HG03135 (cell line): ENCODE results near the gene CDC25B.
A peak's percentile ranks its signal among the peaks of the same experiment; 100 is the strongest.

Experiments
- ATAC-seq: cut with Tn5 transposase; IDR thresholded peaks from one replicate; pipeline ENCODE4 v1.9.1; 2021; ENCODE audit warnings: mild to moderate bottlenecking, moderate library complexity; ENCODE audit not compliant: unreplicated experiment

Gene CDC25B

DNA sequence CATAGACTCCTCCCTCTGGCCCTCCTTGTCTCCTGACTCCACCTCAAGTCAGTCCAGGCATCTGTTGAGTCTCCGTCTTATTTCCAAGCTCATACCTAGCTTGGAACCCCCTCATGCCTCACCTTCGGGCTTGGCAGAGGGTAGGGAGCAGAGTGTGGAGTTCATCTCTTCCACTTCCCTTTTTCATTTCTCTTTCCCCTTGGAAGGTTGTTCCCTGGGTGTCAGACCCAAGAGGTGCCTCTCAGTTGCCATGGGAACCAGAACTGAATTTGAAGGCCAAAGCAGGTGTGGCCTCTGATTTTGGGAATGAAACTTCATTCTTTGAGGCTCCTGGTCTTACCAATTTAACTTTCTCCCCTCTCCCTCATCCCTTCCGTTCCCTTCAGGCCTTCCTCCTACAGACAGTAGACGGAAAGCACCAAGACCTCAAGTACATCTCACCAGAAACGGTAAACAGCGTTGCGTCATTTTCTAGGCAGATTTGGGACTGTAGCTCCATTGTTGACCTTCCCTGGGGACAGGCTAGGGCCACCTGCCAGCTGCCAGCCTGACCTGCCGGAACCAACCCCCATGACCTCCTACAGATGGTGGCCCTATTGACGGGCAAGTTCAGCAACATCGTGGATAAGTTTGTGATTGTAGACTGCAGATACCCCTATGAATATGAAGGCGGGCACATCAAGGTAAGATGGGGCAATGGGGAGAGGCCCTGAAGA, 6.6 kb downstream of the CDC25B start:
- no peak for ATAC-seq

- no peak for ATAC-seq
Measured at GRCh38 chr20:3803289-3803688, 7.2 kb downstream of the CDC25B start.

GRCh38 chr20:3803854-3804253, 7.7 kb downstream of the CDC25B start:
- ATAC-seq = no peak

GRCh38 chr20:3804254-3804751, 8.2 kb downstream of the CDC25B start:
- no peak for ATAC-seq

DNA sequence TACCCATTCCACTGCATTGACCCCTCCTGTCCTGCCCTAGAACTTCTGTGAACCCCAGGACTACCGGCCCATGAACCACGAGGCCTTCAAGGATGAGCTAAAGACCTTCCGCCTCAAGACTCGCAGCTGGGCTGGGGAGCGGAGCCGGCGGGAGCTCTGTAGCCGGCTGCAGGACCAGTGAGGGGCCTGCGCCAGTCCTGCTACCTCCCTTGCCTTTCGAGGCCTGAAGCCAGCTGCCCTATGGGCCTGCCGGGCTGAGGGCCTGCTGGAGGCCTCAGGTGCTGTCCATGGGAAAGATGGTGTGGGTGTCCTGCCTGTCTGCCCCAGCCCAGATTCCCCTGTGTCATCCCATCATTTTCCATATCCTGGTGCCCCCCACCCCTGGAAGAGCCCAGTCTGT, 8.7 kb downstream of the CDC25B start:
- no peak for ATAC-seq

DNA sequence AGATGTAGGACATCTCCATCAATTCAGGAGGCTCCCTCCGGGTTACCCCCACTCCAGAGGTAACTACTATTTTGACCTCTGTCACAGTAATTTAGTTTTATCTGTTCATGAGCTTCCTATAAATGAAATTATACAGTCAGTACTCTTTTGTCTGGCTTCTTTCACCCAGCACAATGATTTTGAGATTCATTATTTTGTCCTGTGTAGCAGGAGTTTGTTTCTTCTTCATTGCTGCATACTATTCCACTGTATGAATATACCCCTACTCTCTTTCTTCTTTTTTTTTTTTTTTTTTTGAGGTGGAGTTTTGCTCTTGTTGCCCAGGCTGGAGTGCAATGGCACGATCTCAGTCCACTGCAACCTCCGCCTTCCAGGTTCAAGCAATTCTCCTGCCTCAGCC, 12.4 kb downstream of the CDC25B start:
- no peak for ATAC-seq

GRCh38 chr20:3811467-3812258, 15.6 kb downstream of the CDC25B start:
- no peak for ATAC-seq

- ATAC-seq = no peak
Measured at GRCh38 chr20:3812259-3812681, 16.2 kb downstream of the CDC25B start.

DNA sequence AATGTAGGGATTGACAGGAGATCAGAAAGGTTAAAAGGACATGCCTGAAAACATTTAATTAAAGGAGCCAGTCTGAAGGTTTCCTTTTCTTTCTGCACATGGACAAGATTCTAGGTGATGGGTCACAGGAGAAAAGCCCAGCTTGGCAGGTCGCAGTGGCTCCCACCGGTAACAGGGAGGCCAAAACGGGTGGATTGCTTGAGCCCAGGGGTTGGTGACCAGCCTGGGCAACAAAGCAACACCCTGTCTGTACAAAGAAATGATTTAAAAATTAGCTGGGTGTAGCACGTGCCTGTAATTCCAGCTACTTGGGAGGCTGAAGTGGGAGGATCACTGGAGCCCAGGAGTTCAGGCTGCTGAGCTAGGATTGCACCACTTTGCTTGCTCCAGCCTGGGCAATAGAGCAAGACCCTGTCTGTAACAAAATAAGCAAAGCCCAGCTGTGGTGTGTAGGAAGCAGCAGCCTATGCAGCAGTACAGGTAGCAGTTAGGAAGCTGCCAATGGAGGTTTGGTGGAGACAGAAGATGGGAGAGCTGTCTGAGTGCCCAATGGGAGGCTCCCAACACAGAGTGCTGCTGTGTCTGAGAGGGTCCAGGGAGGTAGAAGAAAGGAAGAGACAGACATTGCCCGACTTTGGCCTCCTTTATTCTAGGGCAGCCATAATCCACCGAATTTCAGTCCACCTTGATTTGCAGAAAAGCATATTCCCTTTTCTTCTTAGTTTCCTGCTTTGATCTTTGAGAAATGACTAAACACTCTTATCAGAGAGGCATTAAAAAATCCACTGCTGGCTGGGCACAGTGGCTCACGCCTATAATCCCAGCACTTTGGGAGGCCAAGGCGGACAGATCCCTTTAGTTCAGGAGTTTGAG, 17.1 kb downstream of the CDC25B start:
- no peak for ATAC-seq

DNA sequence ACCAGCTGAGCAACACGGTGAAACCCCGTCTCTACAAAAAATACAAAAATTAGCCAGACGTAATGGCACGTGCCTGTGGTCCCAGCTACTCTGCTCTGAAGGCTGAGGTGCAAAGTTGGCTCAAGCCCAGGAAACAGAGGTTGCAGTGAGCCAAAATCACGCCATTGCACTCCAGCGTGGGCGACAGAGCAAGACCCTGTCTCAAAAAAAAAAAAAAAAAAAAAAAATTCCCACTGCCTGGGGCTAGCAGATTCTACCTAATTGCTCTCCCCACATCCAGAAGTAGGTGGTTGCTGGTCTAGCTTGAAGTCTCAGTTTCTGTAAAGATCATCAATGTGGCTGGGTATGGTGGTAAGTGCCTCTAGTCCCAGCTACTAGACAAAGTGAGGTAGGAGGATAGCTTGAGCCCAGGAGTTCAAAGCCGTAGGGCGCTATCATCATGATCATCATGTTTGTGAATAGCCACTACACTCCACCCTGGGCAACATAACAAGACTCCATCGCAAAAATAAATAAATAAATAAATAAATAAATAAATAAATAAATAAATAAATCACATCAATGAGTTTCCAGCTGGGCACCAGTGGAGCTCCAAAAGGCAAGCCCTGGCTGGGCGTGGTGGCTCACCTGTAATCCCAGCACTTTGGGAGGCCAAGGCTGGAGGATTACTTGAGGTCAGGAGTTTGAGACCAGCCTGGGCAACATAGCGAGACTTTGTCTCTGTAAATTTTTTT, 17.9 kb downstream of the CDC25B start:
- ATAC-seq = no peak

DNA sequence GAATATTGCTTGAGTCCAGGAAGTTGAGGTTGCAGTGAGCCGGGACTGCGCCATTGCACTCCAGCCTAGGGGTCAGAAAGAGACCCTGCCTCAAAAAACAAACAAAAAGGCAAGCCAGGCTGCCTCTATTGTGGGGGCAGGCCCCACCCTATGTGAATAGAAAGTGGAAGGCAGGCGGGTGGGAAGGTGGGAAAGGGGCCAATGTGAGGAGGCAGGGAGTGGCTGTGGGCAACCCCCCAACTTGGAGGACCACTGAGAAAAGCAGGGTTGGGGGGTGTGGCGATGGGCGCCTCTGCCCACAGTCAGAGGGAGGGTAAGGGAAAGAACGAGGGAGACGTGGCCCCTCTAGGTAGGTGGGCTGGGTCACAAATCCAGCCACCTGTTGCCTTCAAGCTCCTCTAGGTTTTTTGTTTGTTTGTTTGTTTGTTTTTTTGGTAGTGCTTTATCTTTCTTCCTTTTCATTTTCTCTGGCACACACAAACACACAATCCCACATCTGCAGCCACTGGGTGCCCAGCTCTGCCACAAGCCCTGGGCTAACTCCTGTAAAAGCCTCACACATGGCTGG, 18.9 kb downstream of the CDC25B start:
- no peak for ATAC-seq

DNA sequence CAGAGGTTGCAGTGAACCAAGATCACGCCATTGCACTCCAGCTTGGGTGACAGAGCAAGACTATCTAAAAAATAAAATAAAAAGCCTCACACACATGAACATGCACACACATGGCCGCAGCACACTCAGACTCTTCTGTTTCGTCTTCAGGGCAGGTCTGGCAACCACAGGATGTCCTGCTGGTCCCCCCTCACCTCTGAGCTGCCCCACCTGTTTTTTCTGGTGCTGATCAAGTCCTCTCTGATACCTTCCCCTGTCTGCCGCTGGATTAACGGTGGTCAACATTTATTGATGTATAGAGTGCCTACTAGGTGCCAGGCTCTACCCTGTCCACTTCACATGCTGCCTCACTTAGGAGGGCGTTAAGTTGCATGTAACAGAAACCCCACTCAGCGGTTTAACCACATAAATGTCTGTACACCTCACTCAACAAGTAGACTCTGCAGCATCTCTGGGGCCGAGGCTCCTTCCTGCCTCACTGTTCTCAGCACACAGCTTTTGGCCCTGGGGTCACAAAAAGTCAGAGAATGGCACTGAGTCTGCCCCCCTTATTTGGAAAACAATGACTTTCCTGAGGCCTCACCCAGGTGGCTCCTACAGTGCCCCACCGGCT, 19.7 kb downstream of the CDC25B start:
- ATAC-seq = no peak

GRCh38 chr20:3818155-3819151, 22.3 kb downstream of the CDC25B start:
- ATAC-seq = no peak

GRCh38 chr20:3819411-3820047, 23.4 kb downstream of the CDC25B start:
- ATAC-seq = no peak

- peak; percentile 85 for ATAC-seq
Measured at GRCh38 chr20:3820048-3820900, 24.2 kb downstream of the CDC25B start, which contains the start of gene AP5S1. TSS of gene AP5S1 (plus strand) at chr20:3820547. CDS start at chr20:3822118, 1,571 bp downstream.

- no peak for ATAC-seq
Measured at GRCh38 chr20:3820901-3821727, 25.0 kb downstream of the CDC25B start.
